Germinal center (tissue), 1 donor: ENCODE results near the gene PPP5C.
"Not testable (repeated sequence)": the region's sequence is repeated elsewhere in the genome, so short reads cannot be mapped to it uniquely, and the experiment has no call there.

Experiments
- DNase-seq: peaks from one replicate; pipeline ENCODE4 v3.0.0; 2012; ENCODE audit warnings: mixed read lengths, low spot score

Gene PPP5C

GRCh38 chr19:46386996-46387712, 40.3 kb downstream of the PPP5C start:
- no peak for DNase-seq

- DNase-seq = no peak
These were observed 40.8 kb downstream of the PPP5C start for GRCh38 chr19:46387713-46388130.

GRCh38 chr19:46388311-46389095, 41.6 kb downstream of the PPP5C start:
- DNase-seq = no peak

GRCh38 chr19:46390121-46390858, 43.4 kb downstream of the PPP5C start:
- no peak for DNase-seq

GRCh38 chr19:46390866-46391265, 44.0 kb downstream of the PPP5C start:
- DNase-seq = no peak

GRCh38 chr19:46391296-46392251, 44.7 kb downstream of the PPP5C start:
- no peak for DNase-seq

GRCh38 chr19:46392252-46392801, 45.4 kb downstream of the PPP5C start:
- DNase-seq = no peak

- DNase-seq = no peak
These were observed 46.0 kb downstream of the PPP5C start for GRCh38 chr19:46392837-46393236.

GRCh38 chr19:46393456-46394401, 46.8 kb downstream of the PPP5C start:
- DNase-seq = no peak

GRCh38 chr19:46394402-46394797, 47.5 kb downstream of the PPP5C start:
- DNase-seq = no peak

GRCh38 chr19:46397801-46398479, 51.1 kb downstream of the PPP5C start:
- not testable (repeated sequence) for DNase-seq

GRCh38 chr19:46402725-46403124, 55.8 kb downstream of the PPP5C start:
- DNase-seq = no peak

GRCh38 chr19:46404055-46404752, 57.3 kb downstream of the PPP5C start:
- DNase-seq = no peak

GRCh38 chr19:46404753-46405468, 58.0 kb downstream of the PPP5C start:
- DNase-seq = no peak

- no peak for DNase-seq
These were observed 60.1 kb downstream of the PPP5C start for GRCh38 chr19:46406976-46407375.

GRCh38 chr19:46407856-46408663, 61.2 kb downstream of the PPP5C start:
- no peak for DNase-seq

- no peak for DNase-seq
These were observed 61.8 kb downstream of the PPP5C start for GRCh38 chr19:46408664-46409039.
